Neural crest cell (in vitro differentiated cells): ENCODE data around the gene PSMD1. TPM values are rescaled to one million over a fixed set of nuclear protein-coding genes. Genes with fewer than 3 reads are reported as not detected.
A peak's percentile ranks its signal among the peaks of the same experiment; 100 is the strongest.
"Not testable (repeated sequence)": the region's sequence is repeated elsewhere in the genome, so short reads cannot be mapped to it uniquely, and the experiment has no call there.

Experiments used
- DNase-seq: peaks from one replicate; pipeline ENCODE4 v3.0.0; 2021; ENCODE audit warnings: low read depth, mixed read lengths, low spot score
- H3K27ac Mint-ChIP-seq: one replicate; pipeline ENCODE4 v1.8.0; 2021; ENCODE audit warnings: mild to moderate bottlenecking, mixed read lengths; ENCODE audit not compliant: unreplicated experiment
- H3K27me3 Mint-ChIP-seq: 2 replicates; pipeline ENCODE4 v1.8.0; 2021; ENCODE audit warnings: low read depth, mild to moderate bottlenecking, mixed read lengths
- H3K36me3 Mint-ChIP-seq: 2 replicates; pipeline ENCODE4 v1.8.0; 2021; ENCODE audit warnings: low read depth, mild to moderate bottlenecking, mixed read lengths
- H3K4me1 Mint-ChIP-seq: 2 replicates; pipeline ENCODE4 v1.8.0; 2021; ENCODE audit warnings: mixed read lengths
- H3K4me3 Mint-ChIP-seq: one replicate; pipeline ENCODE4 v1.8.0; 2021; ENCODE audit warnings: mild to moderate bottlenecking, mixed read lengths
- H3K9me3 Mint-ChIP-seq: 2 replicates; pipeline ENCODE4 v1.8.0; 2021; ENCODE audit warnings: mixed read lengths
- CTCF ChIP-seq: fragments of 200-600 bp; sonication (generic); conservative IDR thresholded peaks from 2 replicates; pipeline ENCODE4 v1.5.0; 2021; ENCODE audit warnings: antibody characterized with exemption, mild to moderate bottlenecking
- total RNA-seq: library from RNA; stranded (reverse); gene quantifications from 2 replicates; pipeline ENCODE4 v1.2.1, GENCODE V29; 2021

The PSMD1 gene
- total RNA-seq, 1 donor from 2014 or later = 128 TPM

GRCh38 chr2:231016566-231017230, 40.0 kb upstream of the PSMD1 start:
- TF ChIP-seq CTCF = no peak
- Mint-ChIP-seq H3K36me3 (no peaks in the 10 kb centered on the region), H3K4me3 (no peak overlapping the region), H3K4me1 (peaks cover 31% of the 10 kb centered on the region), H3K9me3 (no peaks in the 10 kb centered on the region), H3K27me3 (no peaks in the 10 kb centered on the region), H3K27ac (peak overlapping the region; percentile 36)
- DNase-seq = no peak

GRCh38 chr2:231017231-231017598, 39.5 kb upstream of the PSMD1 start:
- no peak for DNase-seq
- Mint-ChIP-seq H3K27ac (no peak overlapping the region), H3K4me1 (peaks cover 31% of the 10 kb centered on the region), H3K27me3 (no peaks in the 10 kb centered on the region), H3K9me3 (no peaks in the 10 kb centered on the region), H3K4me3 (no peak overlapping the region), H3K36me3 (no peaks in the 10 kb centered on the region)
- no peak for TF ChIP-seq CTCF

- H3K9me3 Mint-ChIP-seq = no peaks in the 10 kb centered on the region
- no peak overlapping the region for H3K27ac Mint-ChIP-seq
- H3K27me3 Mint-ChIP-seq = no peaks in the 10 kb centered on the region
- peaks cover 31% of the 10 kb centered on the region for H3K4me1 Mint-ChIP-seq
- no peaks in the 10 kb centered on the region for H3K36me3 Mint-ChIP-seq
- TF ChIP-seq CTCF = no peak
- H3K4me3 Mint-ChIP-seq = no peak overlapping the region
- DNase-seq = no peak
Measured at GRCh38 chr2:231018184-231018583, 38.5 kb upstream of the PSMD1 start.

GRCh38 chr2:231025059-231025458, 31.6 kb upstream of the PSMD1 start:
- H3K9me3 Mint-ChIP-seq, DNase-seq, H3K4me3 Mint-ChIP-seq, H3K36me3 Mint-ChIP-seq, H3K27ac Mint-ChIP-seq, H3K27me3 Mint-ChIP-seq, H3K4me1 Mint-ChIP-seq: not testable (repeated sequence)

- H3K9me3 Mint-ChIP-seq = no peaks in the 10 kb centered on the region
- H3K27ac Mint-ChIP-seq = no peak overlapping the region
- no peak for TF ChIP-seq CTCF
- peaks cover 6% of the 10 kb centered on the region for H3K4me1 Mint-ChIP-seq
- DNase-seq = no peak
- no peaks in the 10 kb centered on the region for H3K36me3 Mint-ChIP-seq
- no peak overlapping the region for H3K4me3 Mint-ChIP-seq
- H3K27me3 Mint-ChIP-seq = peaks cover 18% of the 10 kb centered on the region
Measured at GRCh38 chr2:231028889-231029288, 27.8 kb upstream of the PSMD1 start.

GRCh38 chr2:231029563-231029962, 27.1 kb upstream of the PSMD1 start:
- DNase-seq = no peak
- H3K9me3 Mint-ChIP-seq = no peaks in the 10 kb centered on the region
- H3K36me3 Mint-ChIP-seq = no peaks in the 10 kb centered on the region
- H3K27ac Mint-ChIP-seq = no peak overlapping the region
- no peak overlapping the region for H3K4me3 Mint-ChIP-seq
- peaks cover 25% of the 10 kb centered on the region for H3K27me3 Mint-ChIP-seq
- H3K4me1 Mint-ChIP-seq = peaks cover 6% of the 10 kb centered on the region
- no peak for TF ChIP-seq CTCF
